SK-N-SH treated with all-trans-retinoic acid at 6 μM for 48 hours (cell line): Measurements from ENCODE around the gene DOCK4.

Experiments
- ARNTL ChIP-seq: fragments of 450-650 bp; formaldehyde crosslinking; IDR thresholded peaks from 2 replicates; pipeline ENCODE4 v1.5.0; 2020; ENCODE audit warnings: low read depth, mild to moderate bottlenecking, moderate library complexity, borderline replicate concordance
- BACH2 ChIP-seq: fragments of 250-450 bp; sonication (Bioruptor Pico); IDR thresholded peaks from 2 replicates; pipeline ENCODE4 v1.9.0; 2021; ENCODE audit warnings: mild to moderate bottlenecking, borderline replicate concordance
- RARB ChIP-seq: fragments of 250-450 bp; sonication (Bioruptor Pico); IDR thresholded peaks from 2 replicates; pipeline ENCODE4 v1.8.0; 2021; ENCODE audit warnings: mild to moderate bottlenecking, moderate library complexity
- ZNF565 ChIP-seq: fragments of 450-650 bp; formaldehyde crosslinking; conservative IDR thresholded peaks from 2 replicates; pipeline ENCODE4 v1.5.0; 2020; ENCODE audit warnings: low read depth, mild to moderate bottlenecking, moderate library complexity
- ZNF70 ChIP-seq: fragments of 450-650 bp; formaldehyde crosslinking; IDR thresholded peaks from 2 replicates; pipeline ENCODE4 v1.5.0; 2020; ENCODE audit warnings: mild to moderate bottlenecking, moderate library complexity
- TF ChIP-seq, protein P1 (sequence below): fragments of 250-450 bp; sonication (Bioruptor Pico); IDR thresholded peaks from 2 replicates; pipeline ENCODE4 v1.8.0; 2021; ENCODE audit warnings: low read depth, mild to moderate bottlenecking, moderate library complexity, borderline replicate concordance

DNA sequence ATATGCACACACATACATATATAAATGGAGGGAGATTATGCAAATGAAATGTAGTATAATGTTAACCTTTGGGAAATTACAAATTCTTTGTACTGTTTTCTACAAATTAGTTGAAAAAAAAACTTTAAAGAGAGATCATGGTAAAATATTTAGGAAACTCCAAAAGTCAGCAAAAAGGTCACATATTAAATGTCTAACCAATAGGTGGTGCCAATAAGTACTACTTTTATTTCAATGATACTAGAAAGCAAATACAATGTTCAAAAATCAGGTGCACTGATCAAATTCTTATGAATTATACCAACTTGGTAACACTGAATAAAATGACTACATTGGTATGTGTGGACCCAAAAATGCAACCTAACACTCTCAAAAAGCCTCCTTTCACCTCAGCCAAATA is 276.9 kb downstream of the DOCK4 start:
- no peak for TF ChIP-seq RARB
- no peak for TF ChIP-seq BACH2 (CRISPR knock-in tag)
- no peak for TF ChIP-seq ZNF70 (CRISPR knock-in tag)
- TF ChIP-seq ARNTL (CRISPR knock-in tag) = no peak
- no peak for TF ChIP-seq ZNF565 (CRISPR knock-in tag)
- TF ChIP-seq, protein P1, sequence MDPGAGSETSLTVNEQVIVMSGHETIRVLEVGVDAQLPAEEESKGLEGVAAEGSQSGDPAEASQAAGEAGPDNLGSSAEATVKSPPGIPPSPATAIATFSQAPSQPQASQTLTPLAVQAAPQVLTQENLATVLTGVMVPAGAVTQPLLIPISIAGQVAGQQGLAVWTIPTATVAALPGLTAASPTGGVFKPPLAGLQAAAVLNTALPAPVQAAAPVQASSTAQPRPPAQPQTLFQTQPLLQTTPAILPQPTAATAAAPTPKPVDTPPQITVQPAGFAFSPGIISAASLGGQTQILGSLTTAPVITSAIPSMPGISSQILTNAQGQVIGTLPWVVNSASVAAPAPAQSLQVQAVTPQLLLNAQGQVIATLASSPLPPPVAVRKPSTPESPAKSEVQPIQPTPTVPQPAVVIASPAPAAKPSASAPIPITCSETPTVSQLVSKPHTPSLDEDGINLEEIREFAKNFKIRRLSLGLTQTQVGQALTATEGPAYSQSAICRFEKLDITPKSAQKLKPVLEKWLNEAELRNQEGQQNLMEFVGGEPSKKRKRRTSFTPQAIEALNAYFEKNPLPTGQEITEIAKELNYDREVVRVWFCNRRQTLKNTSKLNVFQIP = no peak
